IPS-18a (cell line): ENCODE results near the gene VAC14.

ENCODE experiments used
- H3K27ac ChIP-seq: one replicate; pipeline ENCODE4 v1.5.1; 2013; ENCODE audit warnings: low read length
- H3K27me3 ChIP-seq: one replicate; pipeline ENCODE4 v1.6.1; 2013; ENCODE audit warnings: mild to moderate bottlenecking, low read length; ENCODE audit not compliant: control insufficient read depth, insufficient read depth
- H3K36me3 ChIP-seq: one replicate; pipeline ENCODE4 v1.6.1; 2013; ENCODE audit warnings: low read depth, low read length; ENCODE audit not compliant: control insufficient read depth
- H3K4me1 ChIP-seq: one replicate; pipeline ENCODE4 v1.6.1; 2013; ENCODE audit warnings: low read depth, low read length; ENCODE audit not compliant: control insufficient read depth
- H3K4me3 ChIP-seq: one replicate; pipeline ENCODE4 v1.5.1; 2013; ENCODE audit warnings: low read length
- H3K9ac ChIP-seq: one replicate; pipeline ENCODE4 v1.6.1; 2013; ENCODE audit warnings: mild to moderate bottlenecking, low read length, moderate library complexity
- H3K9me3 ChIP-seq: one replicate; pipeline ENCODE4 v1.6.1; 2013; ENCODE audit warnings: low read depth, low read length; ENCODE audit not compliant: control insufficient read depth

VAC14 gene

DNA sequence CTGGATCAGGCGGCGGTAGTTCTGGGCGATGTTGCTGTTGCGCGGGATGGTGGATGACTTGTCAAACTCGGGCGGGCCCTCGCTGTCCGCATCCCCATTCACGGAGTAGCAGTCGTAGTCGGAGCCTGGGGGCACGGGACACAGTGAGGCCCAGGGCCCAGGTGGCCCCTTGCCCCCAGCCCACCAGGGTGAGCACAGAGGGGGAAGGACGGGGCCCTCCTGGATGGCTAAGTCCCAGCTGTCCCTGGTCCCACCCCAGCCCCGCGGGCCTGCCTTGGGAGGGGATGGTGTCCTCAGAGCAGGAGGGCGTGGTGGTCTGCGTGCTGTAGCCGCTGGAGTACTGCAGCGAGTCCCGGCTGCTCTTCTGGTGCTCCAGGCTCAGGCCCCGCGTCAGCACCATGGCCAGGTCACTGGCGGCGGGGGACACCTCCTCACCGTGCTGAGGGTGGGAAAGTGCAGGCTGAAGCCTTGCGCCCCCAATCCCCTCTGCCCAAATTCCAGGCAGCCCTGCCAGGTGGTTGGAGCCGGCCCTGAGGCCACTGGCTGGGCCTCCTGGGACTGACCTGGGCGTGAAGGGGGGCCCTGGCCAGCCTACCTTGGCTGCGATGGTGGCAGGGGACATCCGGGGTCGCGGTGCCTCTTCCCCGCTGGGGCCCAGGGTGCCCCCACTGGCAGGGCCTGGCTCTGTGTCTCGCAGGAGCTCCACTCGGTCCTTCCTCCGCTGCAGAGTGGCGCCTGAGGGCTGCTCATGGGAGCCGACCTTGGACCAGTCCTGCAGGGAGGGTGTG lies 136.4 kb downstream of the VAC14 start:
- Histone ChIP-seq H3K4me3 (no peak overlapping the region), H3K36me3 (peaks cover 3% of the 10 kb centered on the region), H3K4me1 (no peaks in the 10 kb centered on the region), H3K9me3 (no peaks in the 10 kb centered on the region), H3K27ac (no peak overlapping the region), H3K9ac (no peak overlapping the region), H3K27me3 (no peaks in the 10 kb centered on the region)

DNA sequence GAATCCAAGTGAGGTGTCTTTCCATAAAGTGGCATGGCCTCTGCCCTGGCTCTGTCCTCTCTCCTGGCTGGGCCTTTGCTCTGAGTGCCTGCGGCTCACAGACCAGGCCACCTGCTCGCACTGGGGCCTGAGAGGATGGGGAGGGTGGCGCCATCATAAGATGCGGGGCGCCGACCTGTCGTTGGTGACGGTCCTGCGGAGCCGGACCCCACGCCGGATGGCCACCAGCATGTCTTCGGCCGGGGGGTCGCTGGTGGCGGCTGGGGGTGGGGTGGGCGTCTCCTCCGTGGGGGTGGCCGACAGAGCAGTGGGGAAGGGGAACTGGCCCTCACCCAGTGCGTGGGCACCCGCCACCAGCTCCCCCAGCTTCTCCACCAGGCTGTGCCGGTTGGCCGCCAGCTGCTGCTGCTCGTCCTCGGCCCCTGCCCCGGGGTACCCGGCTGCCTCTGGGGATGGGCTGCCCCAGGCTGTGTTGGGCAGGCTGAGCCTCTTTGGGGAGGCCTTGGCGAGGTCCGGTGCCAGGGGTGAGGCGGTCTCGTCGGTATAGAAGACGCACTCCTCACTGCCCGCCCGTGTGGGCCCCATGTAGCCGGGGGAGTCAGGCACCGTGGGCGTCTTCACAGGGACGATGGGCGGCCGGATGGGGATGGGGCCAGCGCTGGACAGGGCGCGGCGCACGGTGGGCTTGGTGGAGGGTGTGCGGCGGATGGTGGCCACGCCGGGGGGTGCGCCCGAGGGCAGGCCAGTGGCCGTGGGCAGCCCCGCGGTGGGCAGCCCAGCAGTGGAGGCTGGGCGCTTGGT lies 137.2 kb downstream of the VAC14 start:
- H3K27ac ChIP-seq, result no peak overlapping the region
- H3K36me3 ChIP-seq, result peaks cover 3% of the 10 kb centered on the region
- no peak overlapping the region for H3K9ac ChIP-seq
- H3K4me3 ChIP-seq, result no peak overlapping the region
- H3K4me1 ChIP-seq, result no peaks in the 10 kb centered on the region
- no peaks in the 10 kb centered on the region for H3K9me3 ChIP-seq
- no peaks in the 10 kb centered on the region for H3K27me3 ChIP-seq

DNA sequence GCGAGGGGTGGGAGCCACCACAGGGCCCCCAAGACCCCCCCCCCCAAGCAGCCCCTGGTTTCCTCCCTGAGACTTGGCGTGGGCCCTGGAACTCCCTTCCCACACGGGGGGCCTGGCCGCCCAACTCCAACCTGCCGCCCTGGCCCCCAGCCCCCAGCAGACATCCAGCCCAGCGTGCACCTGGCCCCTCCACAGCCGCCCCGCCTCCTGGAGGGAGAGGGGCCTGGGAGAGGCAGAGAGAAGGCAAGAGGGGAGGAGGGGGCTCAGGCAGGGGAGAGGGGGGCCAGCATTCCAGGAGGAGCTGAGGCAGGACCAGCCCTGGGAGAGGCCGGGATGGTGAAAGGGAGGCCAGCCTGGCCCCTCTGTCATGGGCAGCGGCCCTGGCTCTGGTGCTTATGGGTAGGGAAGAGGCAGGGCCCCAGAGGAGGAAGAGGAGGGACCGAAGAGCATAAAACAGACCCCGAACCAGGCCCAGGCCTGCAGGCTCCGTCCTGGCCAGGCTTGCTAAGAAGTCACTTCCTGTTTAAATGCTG lies 137.9 kb downstream of the VAC14 start:
- Histone ChIP-seq H3K27me3 (no peaks in the 10 kb centered on the region), H3K36me3 (peaks cover 3% of the 10 kb centered on the region), H3K4me1 (no peaks in the 10 kb centered on the region), H3K27ac (no peak overlapping the region), H3K9ac (no peak overlapping the region), H3K9me3 (no peaks in the 10 kb centered on the region), H3K4me3 (no peak overlapping the region)

DNA sequence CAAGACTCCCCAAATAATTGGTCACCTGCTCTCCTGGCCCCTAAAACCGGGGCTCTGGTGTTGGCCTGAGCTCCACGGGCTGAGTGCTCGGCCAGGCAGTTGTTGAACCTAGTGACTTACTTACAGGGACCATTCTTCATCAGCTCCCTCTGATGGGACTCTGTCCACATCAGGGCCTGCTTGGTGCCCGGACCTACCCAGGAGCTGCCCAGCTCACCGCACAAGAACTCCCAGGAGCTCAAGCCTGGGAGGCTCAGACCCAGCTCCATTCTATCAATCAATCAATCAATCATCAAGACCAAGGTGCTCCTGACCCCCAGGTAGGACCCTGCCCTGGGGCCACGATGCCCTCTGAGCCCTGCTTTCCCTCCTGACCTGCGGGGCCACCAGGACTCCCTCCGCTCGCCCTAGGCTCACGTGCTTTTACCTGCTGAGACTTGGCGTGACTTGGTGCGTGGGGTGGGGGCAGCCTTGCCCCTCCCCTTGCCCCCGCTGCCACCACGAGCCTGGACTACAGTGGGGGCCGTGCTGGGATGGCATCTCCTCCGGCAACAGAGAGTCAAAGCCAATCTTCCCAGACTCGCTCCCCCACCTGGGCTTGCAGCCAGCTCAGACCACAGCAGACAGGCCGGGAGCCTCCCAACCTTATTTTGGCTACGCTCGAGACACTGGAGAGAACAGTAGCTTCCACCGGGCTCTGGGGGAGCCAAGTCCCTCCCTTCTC lies 138.9 kb downstream of the VAC14 start:
- Histone ChIP-seq H3K27ac (no peak overlapping the region), H3K9me3 (no peaks in the 10 kb centered on the region), H3K27me3 (no peaks in the 10 kb centered on the region), H3K36me3 (peaks cover 3% of the 10 kb centered on the region), H3K4me3 (no peak overlapping the region), H3K9ac (no peak overlapping the region), H3K4me1 (no peaks in the 10 kb centered on the region)

DNA sequence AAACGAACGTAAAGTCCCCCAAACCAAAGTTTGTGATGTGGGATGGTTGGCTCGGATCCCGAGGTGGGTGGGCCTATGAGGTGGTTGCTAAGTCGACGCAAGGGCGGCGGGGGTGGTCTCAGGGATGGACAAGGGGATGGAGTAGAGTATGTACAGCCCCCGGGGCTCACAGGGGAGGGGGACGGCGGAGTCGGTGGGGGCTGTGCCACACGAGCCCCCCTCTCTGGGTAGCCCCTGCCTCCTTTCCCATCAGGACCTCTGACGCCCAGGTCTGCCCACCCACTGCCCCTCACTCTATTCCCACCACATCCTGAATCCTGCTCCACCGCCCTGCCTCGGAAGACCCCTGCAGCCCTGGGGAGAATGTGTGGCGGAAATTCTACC lies 139.4 kb downstream of the VAC14 start:
- Histone ChIP-seq H3K36me3 (peaks cover 3% of the 10 kb centered on the region), H3K27me3 (no peaks in the 10 kb centered on the region), H3K9me3 (no peaks in the 10 kb centered on the region), H3K4me3 (no peak overlapping the region), H3K9ac (no peak overlapping the region), H3K27ac (no peak overlapping the region), H3K4me1 (no peaks in the 10 kb centered on the region)

DNA sequence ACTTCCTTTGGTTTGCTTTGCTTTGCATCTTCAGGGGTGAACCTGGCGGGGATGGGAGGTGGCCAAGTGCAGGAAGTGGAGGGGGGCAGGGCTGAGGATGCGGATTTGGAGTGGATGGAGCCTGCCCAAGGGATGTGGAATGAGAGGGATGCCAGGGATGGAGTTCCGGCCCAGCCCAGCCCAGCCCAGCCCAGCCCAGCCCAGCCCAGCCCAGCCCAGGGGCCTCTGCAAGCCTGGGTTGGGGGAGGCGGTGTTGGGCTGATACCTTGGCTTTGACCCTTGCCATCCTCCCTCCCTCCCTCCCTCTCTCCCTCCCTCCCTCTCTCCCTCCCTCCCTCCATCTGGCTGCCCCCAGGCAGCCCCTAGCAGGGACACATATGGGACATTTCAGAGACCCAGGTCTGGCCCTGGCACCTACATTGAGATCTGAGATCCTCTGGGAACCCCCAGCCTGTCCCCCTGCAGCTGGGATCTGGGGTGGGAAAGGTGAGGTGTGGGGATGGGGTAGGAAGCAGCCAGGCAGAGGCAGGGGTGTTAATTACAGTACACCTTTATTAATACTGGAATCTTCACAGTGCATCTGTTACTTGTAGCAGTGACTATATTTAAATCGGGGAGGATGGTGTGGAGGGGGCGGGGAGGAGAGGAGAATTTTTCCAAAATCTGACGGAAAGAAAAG lies 140.1 kb downstream of the VAC14 start:
- Histone ChIP-seq H3K4me1 (no peaks in the 10 kb centered on the region), H3K27me3 (no peaks in the 10 kb centered on the region), H3K27ac (no peak overlapping the region)

DNA sequence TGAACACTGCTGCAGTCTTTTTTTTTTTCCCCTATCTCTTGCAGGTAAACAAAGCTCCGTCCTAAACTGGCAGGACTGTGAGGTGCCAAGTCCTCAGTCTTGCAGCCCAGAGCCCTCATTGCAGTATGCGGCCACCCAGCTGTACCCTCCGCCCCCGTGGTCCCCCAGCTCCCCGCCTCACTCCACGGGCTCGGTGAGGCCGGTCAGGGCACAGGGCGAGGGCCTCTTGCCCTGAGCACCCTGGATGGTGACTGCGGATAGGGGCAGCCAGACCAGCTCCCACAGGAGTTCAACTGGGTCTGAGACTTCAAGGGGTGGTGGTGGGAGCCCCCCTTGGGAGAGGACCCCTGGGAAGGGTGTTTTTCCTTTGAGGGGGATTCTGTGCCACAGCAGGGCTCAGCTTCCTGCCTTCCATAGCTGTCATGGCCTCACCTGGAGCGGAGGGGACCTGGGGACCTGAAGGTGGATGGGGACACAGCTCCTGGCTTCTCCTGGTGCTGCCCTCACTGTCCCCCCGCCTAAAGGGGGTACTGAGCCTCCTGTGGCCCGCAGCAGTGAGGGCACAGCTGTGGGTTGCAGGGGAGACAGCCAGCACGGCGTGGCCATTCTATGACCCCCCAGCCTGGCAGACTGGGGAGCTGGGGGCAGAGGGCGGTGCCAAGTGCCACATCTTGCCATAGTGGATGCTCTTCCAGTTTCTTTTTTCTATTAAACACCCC lies 140.8 kb downstream of the VAC14 start:
- Histone ChIP-seq H3K9ac (no peak overlapping the region), H3K4me3 (no peak overlapping the region), H3K36me3 (peaks cover 1% of the 10 kb centered on the region), H3K27me3 (no peaks in the 10 kb centered on the region), H3K9me3 (no peaks in the 10 kb centered on the region), H3K27ac (no peak overlapping the region), H3K4me1 (no peaks in the 10 kb centered on the region)

More for the DNA sequence above, 140.1 kb downstream of the VAC14 start:
- Histone ChIP-seq H3K9me3 (no peaks in the 10 kb centered on the region), H3K36me3 (peaks cover 3% of the 10 kb centered on the region), H3K4me3 (no peak overlapping the region), H3K9ac (no peak overlapping the region)

DNA sequence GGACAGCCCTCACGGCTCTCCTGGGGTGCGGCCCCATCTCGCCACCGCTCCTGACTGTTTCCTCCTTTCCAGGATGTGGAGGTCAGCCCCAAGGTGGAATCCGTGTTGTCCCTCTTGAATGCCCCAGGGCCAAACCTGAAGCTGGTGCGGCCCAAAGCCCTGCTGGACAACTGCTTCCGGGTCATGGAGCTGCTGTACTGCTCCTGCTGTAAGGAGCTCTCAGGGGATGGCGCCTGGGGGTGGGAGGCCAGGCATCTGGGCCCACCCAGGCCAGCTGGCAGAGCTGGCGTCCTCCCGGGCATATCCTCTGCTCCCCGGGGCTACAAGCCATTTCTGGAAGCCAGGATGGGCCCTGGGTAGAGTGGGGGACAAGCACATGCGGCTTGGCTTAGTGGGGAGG lies 141.4 kb downstream of the VAC14 start:
- no peaks in the 10 kb centered on the region for H3K27me3 ChIP-seq
- no peaks in the 10 kb centered on the region for H3K36me3 ChIP-seq
- H3K9ac ChIP-seq, result no peak overlapping the region
- H3K9me3 ChIP-seq, result no peaks in the 10 kb centered on the region
- no peaks in the 10 kb centered on the region for H3K4me1 ChIP-seq
- no peak overlapping the region for H3K4me3 ChIP-seq
- H3K27ac ChIP-seq, result no peak overlapping the region

DNA sequence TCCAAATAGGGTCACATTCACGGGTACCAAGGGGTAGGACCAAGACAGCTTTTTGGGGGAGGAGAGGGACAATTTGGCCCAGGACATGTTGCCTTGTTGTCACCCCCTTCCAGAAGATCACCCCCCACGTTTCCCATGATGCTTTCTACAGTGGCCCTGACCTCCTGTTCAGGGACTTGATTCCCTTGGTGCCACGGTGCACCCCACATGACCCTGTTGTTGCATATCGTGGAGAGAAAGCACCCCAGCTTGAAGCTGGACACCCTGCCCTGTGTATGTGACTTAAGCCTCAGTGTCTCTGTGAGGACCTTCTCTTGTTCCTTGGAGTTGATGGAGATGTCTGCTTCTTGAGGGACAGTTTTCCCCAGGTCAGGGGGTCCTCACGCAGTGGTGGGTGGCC lies 142.0 kb downstream of the VAC14 start:
- Histone ChIP-seq H3K9ac (no peak overlapping the region), H3K4me1 (peaks cover 1% of the 10 kb centered on the region), H3K9me3 (no peaks in the 10 kb centered on the region), H3K36me3 (no peaks in the 10 kb centered on the region), H3K27me3 (no peaks in the 10 kb centered on the region), H3K4me3 (no peak overlapping the region), H3K27ac (no peak overlapping the region)

DNA sequence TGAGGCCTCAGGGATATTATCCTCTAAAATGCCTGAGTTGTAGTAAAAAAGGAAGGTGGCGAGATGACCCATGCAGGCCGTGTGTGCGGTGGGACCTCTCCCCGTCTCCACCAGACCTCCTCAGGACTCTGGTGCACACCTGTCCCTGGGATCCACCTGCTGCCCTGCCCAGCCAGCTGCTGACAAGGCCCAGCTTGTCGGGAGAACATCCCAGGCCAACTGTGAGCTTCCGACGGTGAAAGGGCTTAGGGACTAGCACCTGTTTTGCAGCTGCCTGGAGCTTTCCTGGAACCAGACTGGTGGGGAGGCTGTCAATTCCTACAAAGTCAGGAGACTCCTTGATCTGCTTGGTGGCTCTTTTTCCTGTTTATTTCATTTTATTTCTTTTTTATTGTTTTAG lies 143.0 kb downstream of the VAC14 start:
- peaks cover 3% of the 10 kb centered on the region for H3K4me1 ChIP-seq
- H3K27ac ChIP-seq, result no peak overlapping the region
- H3K9ac ChIP-seq, result no peak overlapping the region
- H3K4me3 ChIP-seq, result no peak overlapping the region
- no peaks in the 10 kb centered on the region for H3K9me3 ChIP-seq
- no peaks in the 10 kb centered on the region for H3K27me3 ChIP-seq
- no peaks in the 10 kb centered on the region for H3K36me3 ChIP-seq
